Non-pigmented ciliary epithelial cell (primary cell): Measurements from ENCODE around the gene HERPUD1.
"Not testable (repeated sequence)": the region's sequence is repeated elsewhere in the genome, so short reads cannot be mapped to it uniquely, and the experiment has no call there.

ENCODE experiments used
- DNase-seq: peaks from one replicate; pipeline ENCODE4 v3.0.0-alpha.2; 2010; ENCODE audit warnings: low read depth

The HERPUD1 gene

GRCh38 chr16:56960681-56961281, 28.8 kb downstream of the HERPUD1 start:
- no peak for DNase-seq

- DNase-seq = no peak
Measured at GRCh38 chr16:56961386-56961785, 29.4 kb downstream of the HERPUD1 start.

- no peak for DNase-seq
Measured at GRCh38 chr16:56961851-56962281, 29.9 kb downstream of the HERPUD1 start, which contains the start of gene CETP. Gene CETP, plus strand, starts transcription at chr16:56961950. Its CDS starts 30 bp downstream, at chr16:56961980.

- DNase-seq = peak; percentile 46
Measured at GRCh38 chr16:56964243-56965148, 32.6 kb downstream of the HERPUD1 start.

GRCh38 chr16:56965149-56966092, 33.5 kb downstream of the HERPUD1 start:
- no peak for DNase-seq

GRCh38 chr16:56966093-56966475, 34.1 kb downstream of the HERPUD1 start:
- DNase-seq = no peak

- no peak for DNase-seq
Measured at GRCh38 chr16:56967733-56968132, 35.8 kb downstream of the HERPUD1 start.

GRCh38 chr16:56969769-56970168, 37.8 kb downstream of the HERPUD1 start:
- DNase-seq = no peak

- no peak for DNase-seq
Measured at GRCh38 chr16:56970934-56971767, 39.2 kb downstream of the HERPUD1 start.

- no peak for DNase-seq
Measured at GRCh38 chr16:56971768-56972043, 39.8 kb downstream of the HERPUD1 start.

- DNase-seq = no peak
Measured at GRCh38 chr16:56972403-56973293, 40.7 kb downstream of the HERPUD1 start.

GRCh38 chr16:56973294-56973689, 41.4 kb downstream of the HERPUD1 start:
- DNase-seq = no peak

- DNase-seq = not testable (repeated sequence)
Measured at GRCh38 chr16:56973899-56974298, 42.0 kb downstream of the HERPUD1 start.

GRCh38 chr16:56974549-56975300, 42.8 kb downstream of the HERPUD1 start:
- DNase-seq = no peak

GRCh38 chr16:56975714-56976113, 43.8 kb downstream of the HERPUD1 start:
- no peak for DNase-seq

GRCh38 chr16:56977216-56977615, 45.3 kb downstream of the HERPUD1 start:
- no peak for DNase-seq

- no peak for DNase-seq
Measured at GRCh38 chr16:56977823-56978430, 46.0 kb downstream of the HERPUD1 start.

GRCh38 chr16:56980201-56980535, 48.2 kb downstream of the HERPUD1 start:
- DNase-seq = no peak
